H9 (cell line): ENCODE results near the gene ZNF407. TPM values are rescaled to one million over a fixed set of nuclear protein-coding genes. Genes with fewer than 3 reads are reported as not detected.

Source experiments
- DNase-seq: peaks from one replicate; pipeline ENCODE4 v3.0.0-alpha.2; 2017
- H2AFZ ChIP-seq: one replicate; pipeline ENCODE4 v1.6.1; 2013; ENCODE audit warnings: mild to moderate bottlenecking, low read length, control low read depth, moderate library complexity
- H2AK5ac ChIP-seq: 2 replicates; pipeline ENCODE4 v1.6.1; 2013; ENCODE audit warnings: low read length, control low read depth, mixed read lengths; ENCODE audit not compliant: insufficient read length
- H2BK120ac ChIP-seq: one replicate; pipeline ENCODE4 v1.6.1; 2013; ENCODE audit warnings: low read depth, mild to moderate bottlenecking, low read length, control low read depth, inconsistent platforms; ENCODE audit not compliant: poor library complexity, severe bottlenecking
- H2BK12ac ChIP-seq: 2 replicates; pipeline ENCODE4 v1.6.1; 2013; ENCODE audit warnings: low read length, control low read depth, mixed read lengths, low read depth; ENCODE audit not compliant: insufficient read length
- H2BK15ac ChIP-seq: 2 replicates; pipeline ENCODE4 v1.6.1; 2013; ENCODE audit warnings: low read depth, low read length, control low read depth
- H2BK20ac ChIP-seq: one replicate; pipeline ENCODE4 v1.6.1; 2013; ENCODE audit warnings: low read depth, mild to moderate bottlenecking, low read length, control low read depth, inconsistent platforms; ENCODE audit not compliant: poor library complexity, severe bottlenecking
- H2BK5ac ChIP-seq: 2 replicates; pipeline ENCODE4 v1.6.1; 2013; ENCODE audit warnings: low read length, control low read depth, mixed read lengths; ENCODE audit not compliant: insufficient read length
- H3K14ac ChIP-seq: 2 replicates; pipeline ENCODE4 v1.6.1; 2013; ENCODE audit warnings: low read length, control low read depth; ENCODE audit not compliant: insufficient read depth
- H3K18ac ChIP-seq: 2 replicates; pipeline ENCODE4 v1.6.1; 2013; ENCODE audit warnings: low read depth, mild to moderate bottlenecking, mixed read lengths, low read length, control low read depth; ENCODE audit not compliant: insufficient read length
- H3K23ac ChIP-seq: 2 replicates; pipeline ENCODE4 v1.6.1; 2013; ENCODE audit warnings: low read length, control low read depth, mixed read lengths, low read depth; ENCODE audit not compliant: insufficient read length
- H3K23me2 ChIP-seq: 2 replicates; pipeline ENCODE4 v1.6.1; 2013; ENCODE audit warnings: low read depth, mild to moderate bottlenecking, mixed read lengths, low read length, control low read depth; ENCODE audit not compliant: insufficient read length, poor library complexity, severe bottlenecking
- H3K27ac ChIP-seq: 2 replicates; pipeline ENCODE4 v1.5.1; 2013; ENCODE audit warnings: low read length, control low read depth, mixed read lengths, low read depth; ENCODE audit not compliant: insufficient read length
- H3K27me3 ChIP-seq: 2 replicates; pipeline ENCODE4 v1.6.1; 2013; ENCODE audit warnings: low read length, control low read depth, inconsistent platforms; ENCODE audit not compliant: insufficient read depth
- H3K4ac ChIP-seq: 2 replicates; pipeline ENCODE4 v1.6.1; 2013; ENCODE audit warnings: low read depth, mild to moderate bottlenecking, control low read depth, inconsistent platforms, low read length, moderate library complexity
- H3K4me1 ChIP-seq: 2 replicates; pipeline ENCODE4 v1.6.1; 2013; ENCODE audit warnings: low read length, control low read depth, inconsistent platforms; ENCODE audit not compliant: insufficient read depth
- H3K4me2 ChIP-seq: 2 replicates; pipeline ENCODE4 v1.6.1; 2013; ENCODE audit warnings: low read length, control low read depth, mixed read lengths; ENCODE audit not compliant: insufficient read length, insufficient read depth
- H3K56ac ChIP-seq: 2 replicates; pipeline ENCODE4 v1.6.1; 2013; ENCODE audit warnings: low read depth, mild to moderate bottlenecking, mixed read lengths, low read length, control low read depth; ENCODE audit not compliant: insufficient read length
- H3K79me1 ChIP-seq: 2 replicates; pipeline ENCODE4 v1.6.1; 2013; ENCODE audit warnings: low read depth, mild to moderate bottlenecking, moderate library complexity, low read length, control low read depth, inconsistent platforms; ENCODE audit not compliant: insufficient read depth, poor library complexity, severe bottlenecking
- H3K79me2 ChIP-seq: 2 replicates; pipeline ENCODE4 v1.6.1; 2013; ENCODE audit warnings: low read length, control low read depth, inconsistent platforms; ENCODE audit not compliant: insufficient read depth
- H3K9ac ChIP-seq: 2 replicates; pipeline ENCODE4 v1.6.1; 2013; ENCODE audit warnings: low read length, control low read depth, mixed read lengths; ENCODE audit not compliant: insufficient read length; ENCODE audit errors: extremely low read depth
- H3K9me3 ChIP-seq: one replicate; pipeline ENCODE4 v1.6.1; 2013; ENCODE audit warnings: low read depth, low read length, inconsistent platforms; ENCODE audit not compliant: control insufficient read depth
- H3T11ph ChIP-seq: one replicate; pipeline ENCODE4 v1.6.1; 2013; ENCODE audit warnings: mild to moderate bottlenecking, low read length, control low read depth, inconsistent platforms
- H4K20me1 ChIP-seq: one replicate; pipeline ENCODE4 v1.6.1; 2013; ENCODE audit not compliant: control insufficient read depth, insufficient read length, insufficient read depth
- H4K5ac ChIP-seq: 2 replicates; pipeline ENCODE4 v1.6.1; 2013; ENCODE audit warnings: low read depth, mild to moderate bottlenecking, mixed read lengths, low read length, control low read depth; ENCODE audit not compliant: insufficient read length
- H4K8ac ChIP-seq: replicated peaks from 2 replicates; pipeline ENCODE4 v1.6.1; 2013; ENCODE audit warnings: low read length, control low read depth, mixed read lengths, low read depth; ENCODE audit not compliant: insufficient read length
- H4K91ac ChIP-seq: 2 replicates; pipeline ENCODE4 v1.6.1; 2013; ENCODE audit warnings: low read depth, mild to moderate bottlenecking, moderate library complexity, mixed read lengths, low read length, control low read depth; ENCODE audit not compliant: insufficient read length
- H3K27ac Mint-ChIP-seq, 3 experiments: 2 replicates in 2 of 3; 3 replicates in 1 of 3; pipeline ENCODE4 v1.8.0; 2020 to 2021; ENCODE audit warnings: mixed read lengths in 3 of 3, mild to moderate bottlenecking in 1 of 3, moderate library complexity in 1 of 3
- H3K27me3 Mint-ChIP-seq: 2 replicates; pipeline ENCODE4 v1.8.0; 2021; ENCODE audit warnings: low read depth, mild to moderate bottlenecking, moderate library complexity, mixed read lengths
- H3K36me3 Mint-ChIP-seq, 3 experiments: 2 replicates in 2 of 3; 3 replicates in 1 of 3; pipeline ENCODE4 v1.8.0; 2020 to 2021; ENCODE audit warnings: low read depth in 3 of 3, mixed read lengths in 3 of 3; ENCODE audit not compliant: insufficient read depth in 1 of 3
- H3K4me1 Mint-ChIP-seq, 2 experiments: 2 replicates each; pipeline ENCODE4 v1.8.0; 2020; ENCODE audit warnings: mixed read lengths in 2 of 2
- H3K4me3 Mint-ChIP-seq, 2 experiments: 2 replicates in 1 of 2; 3 replicates in 1 of 2; pipeline ENCODE4 v1.8.0; 2020 to 2021; ENCODE audit warnings: mild to moderate bottlenecking in 2 of 2, mixed read lengths in 2 of 2, moderate library complexity in 1 of 2
- H3K9me3 Mint-ChIP-seq, 2 experiments: 2 replicates in 1 of 2; 3 replicates in 1 of 2; pipeline ENCODE4 v1.8.0; 2020; ENCODE audit warnings: mild to moderate bottlenecking in 2 of 2, mixed read lengths in 2 of 2, moderate library complexity in 1 of 2
- CTCF ChIP-seq: fragments of 200-600 bp; sonication (generic); conservative IDR thresholded peaks from 3 replicates; pipeline ENCODE4 v1.8.0; 2021; ENCODE audit warnings: antibody characterized with exemption, mild to moderate bottlenecking
- WGBS: extraction: QIAGEN DNeasy Blood & Tissue Kit; methylation state at CpG from one replicate; pipeline ENCODE4 v1.1.7; 2013; ENCODE audit warnings: missing lambda C conversion rate, low lambda C conversion rate, mixed read lengths; ENCODE audit not compliant: insufficient read length; ENCODE audit errors: extremely low coverage; 5-methylcytosine and 5-hydroxymethylcytosine counted together
- total RNA-seq: library from RNA; stranded (reverse); gene quantifications from 2 replicates; pipeline ENCODE4 v1.2.1, GENCODE V29; 2021

ZNF407 gene
- total RNA-seq, 1 experiment from 2014 or later = 8.7 TPM

DNA sequence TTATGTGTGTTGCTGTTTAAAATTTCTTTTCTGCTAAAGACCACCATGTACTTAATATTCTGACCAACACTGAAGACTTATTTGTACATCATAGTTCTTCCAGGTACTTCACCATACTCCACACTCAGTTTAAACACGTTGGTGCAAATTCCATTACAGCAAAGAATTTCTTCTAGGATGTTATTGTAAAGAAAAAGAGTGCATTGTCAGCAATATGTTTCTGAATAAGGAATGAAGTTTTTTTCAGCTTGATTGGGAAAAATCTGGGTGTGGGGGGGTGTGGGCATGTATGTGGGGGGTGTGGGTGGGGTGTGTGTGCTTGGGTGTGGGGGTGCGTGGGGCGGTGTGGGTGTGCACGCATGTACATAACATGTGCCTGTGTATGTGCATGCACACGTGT, 447.1 kb downstream of the ZNF407 start:
- Histone ChIP-seq H2AK5ac (no peak overlapping the region), H3K18ac (no peak overlapping the region), H3K23me2 (no peaks in the 10 kb centered on the region), H2BK20ac (no peak overlapping the region), H3K4ac (no peak overlapping the region), H2BK12ac (no peak overlapping the region), H3K23ac (no peak overlapping the region), H3K79me2 (no peaks in the 10 kb centered on the region), H3K4me2 (no peak overlapping the region), H4K91ac (no peak overlapping the region), H2BK5ac (no peak overlapping the region), H3K27ac (no peak overlapping the region), H2BK120ac (no peak overlapping the region), H3K27me3 (no peaks in the 10 kb centered on the region), H2AFZ (no peak overlapping the region), H4K20me1 (no peaks in the 10 kb centered on the region), H4K5ac (no peak overlapping the region), H3K56ac (no peak overlapping the region), H2BK15ac (no peak overlapping the region), H3K79me1 (no peaks in the 10 kb centered on the region), H3K4me1 (peaks cover 6% of the 10 kb centered on the region), H3K9me3 (no peaks in the 10 kb centered on the region), H4K8ac (no peak overlapping the region), H3K9ac (no peak overlapping the region), H3K14ac (no peak overlapping the region), H3T11ph (no peak overlapping the region)
- Mint-ChIP-seq H3K36me3 (no peaks in the 10 kb centered on the region), H3K9me3 (no peaks in the 10 kb centered on the region), H3K27me3 (no peaks in the 10 kb centered on the region), H3K27ac (no peak overlapping the region), H3K4me1 (peaks cover 5 to 7% of the 10 kb centered on the region in 2 experiments; a peak in 3 of 4 replicates), H3K4me3 (no peak overlapping the region)
- no CpG with 5 or more reads among the region's 5 CpGs for WGBS
- no peak for TF ChIP-seq CTCF
- DNase-seq = no peak
